ENCODE results near the gene PFN3.

- TF ChIP-seq EZH2 (IDR thresholded peaks at IDR 0.05; ENCODE audit: low read depth) (no peak), CTCF (conservative IDR thresholded peaks at IDR 0.05) (no peak)
Measured at GRCh38 chr5:177396078-177396477, 4.4 kb downstream of the PFN3 start.
